NOMO-1 treated with DMSO at 0.1 percent for 48 hours (cell line): Measurements from ENCODE around the gene AIRE.
"Not testable (repeated sequence)": the region's sequence is repeated elsewhere in the genome, so short reads cannot be mapped to it uniquely, and the experiment has no call there.

Source experiments
- DNase-seq: peaks from one replicate; lab custom pipeline; 2025; ENCODE audit not compliant: unreplicated experiment; lab: John Stamatoyannopoulos, UW

AIRE gene

GRCh38 chr21:44291078-44291935 lies 5.6 kb downstream of the AIRE start:
- no peak for DNase-seq

GRCh38 chr21:44291936-44292811 lies 6.5 kb downstream of the AIRE start:
- no peak for DNase-seq

DNA sequence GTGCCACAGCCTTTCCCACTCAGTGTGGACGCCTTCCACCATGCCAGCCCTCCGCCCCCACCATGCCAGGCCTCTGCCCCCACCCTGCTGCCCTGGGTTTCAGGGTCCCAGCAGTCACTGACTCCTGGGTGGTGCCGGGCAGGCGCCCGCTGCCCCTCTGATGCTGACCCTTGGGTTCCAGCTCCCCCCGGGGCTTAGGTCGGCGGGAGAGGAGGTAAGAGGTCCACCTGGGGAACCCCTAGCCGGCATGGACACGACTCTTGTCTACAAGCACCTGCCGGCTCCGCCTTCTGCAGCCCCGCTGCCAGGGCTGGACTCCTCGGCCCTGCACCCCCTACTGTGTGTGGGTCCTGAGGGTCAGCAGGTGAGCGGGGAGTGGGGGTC lies 7.1 kb downstream of the AIRE start:
- DNase-seq, result no peak

DNA sequence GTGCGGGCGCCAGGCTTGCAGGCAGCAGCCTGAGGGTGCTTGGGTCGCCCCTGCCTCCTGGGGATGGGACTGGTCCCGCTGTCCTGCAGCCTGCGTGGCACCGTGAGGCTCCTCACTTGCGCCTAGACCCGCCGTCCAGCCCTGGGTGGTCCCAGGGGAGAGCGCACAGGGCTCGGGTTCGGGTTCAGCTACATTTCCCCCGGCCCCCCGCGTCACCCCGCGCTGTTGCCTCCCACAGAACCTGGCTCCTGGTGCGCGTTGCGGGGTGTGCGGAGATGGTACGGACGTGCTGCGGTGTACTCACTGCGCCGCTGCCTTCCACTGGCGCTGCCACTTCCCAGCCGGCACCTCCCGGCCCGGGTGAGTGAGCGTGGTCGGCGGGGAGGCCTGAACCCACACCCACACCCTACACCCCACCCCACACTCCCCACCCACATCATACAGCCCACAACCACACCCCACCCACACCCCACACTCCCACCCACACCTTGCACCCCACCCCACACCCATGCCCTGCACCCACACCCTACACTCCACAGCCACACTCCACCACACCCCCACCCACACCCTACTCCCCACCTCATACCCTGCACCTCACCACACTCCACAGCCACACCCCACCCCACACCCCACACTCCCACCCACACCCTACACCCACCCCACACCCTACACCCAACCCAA lies 8.0 kb downstream of the AIRE start:
- no peak for DNase-seq

- DNase-seq, result no peak
Measured at GRCh38 chr21:44294391-44295162, 8.9 kb downstream of the AIRE start.

GRCh38 chr21:44295163-44295573 lies 9.5 kb downstream of the AIRE start:
- DNase-seq, result no peak

DNA sequence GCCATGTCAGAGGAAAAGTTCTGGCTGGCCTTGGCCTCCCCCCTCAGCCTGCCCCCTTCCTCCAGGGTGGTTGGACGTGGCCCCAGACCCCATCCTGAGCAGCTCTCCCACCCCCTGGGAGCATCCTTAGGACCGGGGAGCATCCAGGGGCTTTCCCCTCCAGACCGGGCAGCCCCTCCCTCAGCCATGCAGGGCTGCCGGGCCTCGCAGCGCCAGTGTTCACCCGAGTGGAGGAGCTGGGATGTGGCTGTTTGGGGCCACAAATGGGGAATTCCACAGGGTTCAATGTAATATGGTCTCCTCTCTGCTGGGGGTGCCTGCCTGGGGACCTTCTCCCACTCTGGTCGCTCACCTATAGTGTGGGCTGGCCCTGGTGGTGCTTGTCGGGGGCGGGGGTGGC lies 10.0 kb downstream of the AIRE start:
- no peak for DNase-seq

- no peak for DNase-seq
Measured at GRCh38 chr21:44296103-44296519, 10.4 kb downstream of the AIRE start.

DNA sequence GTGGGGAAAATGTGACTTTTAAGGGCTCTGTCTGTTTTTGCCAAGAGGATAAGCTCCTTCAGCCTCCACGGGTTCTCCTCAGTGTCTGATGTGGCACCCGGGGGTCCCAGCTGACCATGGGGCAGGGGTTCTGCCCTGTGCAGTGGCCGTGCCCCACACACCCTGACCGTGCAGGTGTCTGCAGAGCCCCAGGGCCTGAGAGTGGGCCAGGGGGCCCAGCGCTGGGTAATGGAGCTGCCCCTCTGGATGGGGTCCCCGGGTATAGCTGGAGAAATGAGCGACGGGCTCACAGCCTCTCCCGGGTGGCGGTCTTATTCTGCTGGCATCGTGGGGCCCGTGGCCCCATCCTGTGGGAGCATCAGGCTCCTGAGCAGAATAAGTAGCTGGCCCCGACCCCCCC lies 11.2 kb downstream of the AIRE start:
- no peak for DNase-seq

GRCh38 chr21:44297525-44298290 lies 12.0 kb downstream of the AIRE start:
- peak; percentile 78 for DNase-seq

DNA sequence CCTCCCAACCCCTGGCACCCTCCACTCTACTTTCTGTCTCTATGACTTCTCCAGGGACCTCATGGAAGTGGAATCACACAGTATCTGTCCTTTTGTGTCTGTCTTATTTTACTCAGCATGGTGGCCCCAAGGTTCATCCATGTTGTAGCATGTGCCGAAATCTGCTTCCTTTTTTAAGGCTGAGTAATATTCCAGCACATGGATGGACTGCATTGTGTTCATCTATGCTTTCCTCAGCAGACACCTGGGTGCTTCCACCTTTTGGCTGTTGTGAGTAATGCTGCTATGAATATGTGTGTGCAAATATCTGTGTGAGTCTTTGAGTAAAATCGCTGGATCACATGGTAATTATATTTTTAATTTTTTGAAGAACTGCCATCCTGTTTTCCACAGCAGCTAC lies 12.6 kb downstream of the AIRE start:
- no peak for DNase-seq

DNA sequence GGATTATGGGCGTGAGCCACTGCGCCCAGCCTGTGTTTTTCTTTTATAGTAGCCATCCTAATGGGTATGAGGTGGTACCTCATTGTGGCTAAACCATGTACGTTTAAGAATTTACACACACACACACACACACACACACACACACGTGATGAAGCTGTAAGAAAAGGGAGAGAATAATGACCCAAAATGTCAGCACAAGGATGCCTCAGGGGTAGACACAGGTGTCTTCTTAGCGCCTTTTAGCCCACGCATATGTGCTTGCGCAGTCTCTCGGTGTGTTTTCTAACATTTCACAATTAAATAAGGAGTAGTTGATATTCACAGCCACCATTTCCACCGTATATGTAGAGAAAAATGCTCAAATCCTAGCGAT lies 13.4 kb downstream of the AIRE start:
- no peak for DNase-seq

DNA sequence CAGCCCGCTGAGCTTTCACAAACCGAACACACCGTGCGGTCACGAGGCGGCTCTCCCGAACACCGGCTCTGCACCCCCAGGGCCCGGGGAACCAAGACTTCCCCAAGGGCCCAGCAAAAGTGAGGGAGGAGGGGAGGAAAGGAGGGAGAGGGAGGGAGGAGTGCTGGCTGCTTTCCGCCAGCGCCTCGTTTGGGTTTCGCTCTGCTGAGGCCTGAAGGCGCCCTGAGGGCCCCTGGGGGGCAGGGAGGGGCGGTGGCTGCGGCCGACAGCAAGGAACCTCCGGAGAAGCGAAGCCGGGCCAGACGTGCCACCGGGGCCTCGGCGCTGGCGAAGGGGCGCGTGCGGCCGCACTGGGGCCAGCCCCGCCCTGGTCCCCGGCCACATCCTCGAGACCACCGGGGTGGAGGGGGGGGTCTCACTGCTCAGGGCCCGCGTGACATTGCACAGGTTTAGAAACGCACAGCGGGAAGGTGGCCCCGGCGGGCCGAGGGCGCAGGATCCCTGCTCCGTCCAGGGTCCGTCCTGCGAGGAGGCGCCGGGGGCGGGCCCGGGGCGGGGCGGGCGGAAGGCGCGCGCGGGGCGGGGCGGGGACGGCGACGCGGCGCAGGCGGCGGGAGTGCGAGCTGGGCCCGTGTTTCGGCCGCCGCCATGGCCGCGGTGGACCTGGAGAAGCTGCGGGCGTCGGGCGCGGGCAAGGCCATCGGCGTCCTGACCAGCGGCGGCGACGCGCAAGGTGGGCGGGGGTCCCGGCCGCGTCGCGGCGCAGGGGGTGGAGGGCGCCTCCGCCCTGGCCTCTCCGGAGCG lies 14.0 kb downstream of the AIRE start, which contains the start of gene PFKL:
PFKL (plus strand) TSS at position 596 of the 804 bp plus-strand sequence; CDS start at position 649, 53 bp downstream.
- DNase-seq, result peak; percentile 70

GRCh38 chr21:44300262-44300959 lies 14.7 kb downstream of the AIRE start:
- DNase-seq, result peak; percentile 45

DNA sequence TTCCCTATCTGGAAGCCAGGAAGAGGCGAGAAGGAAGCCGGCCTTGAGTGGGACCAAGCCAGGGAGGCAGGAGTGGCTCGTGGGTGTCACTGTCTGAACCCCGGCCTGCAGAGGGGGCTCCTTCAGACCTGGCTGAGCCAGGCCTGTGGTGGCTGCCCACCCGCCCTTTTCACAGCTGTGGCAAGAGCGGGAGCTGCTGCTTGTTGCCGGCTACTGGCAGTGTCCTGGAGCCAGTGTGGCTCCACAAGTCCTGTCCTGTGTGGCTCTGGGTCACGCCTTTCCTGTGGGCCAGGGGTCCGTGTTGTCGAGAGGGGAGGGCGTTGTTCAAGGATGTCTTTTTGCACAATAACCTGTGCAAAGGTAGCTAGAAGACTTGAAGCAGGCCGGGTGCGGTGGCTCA lies 15.5 kb downstream of the AIRE start:
- DNase-seq, result no peak

- no peak for DNase-seq
Measured at GRCh38 chr21:44301961-44302406, 16.3 kb downstream of the AIRE start.

- not testable (repeated sequence) for DNase-seq
Measured at GRCh38 chr21:44302573-44303401, 17.1 kb downstream of the AIRE start.
